Activated CD4-positive, alpha-beta T cell treated with anti-CD3 and anti-CD28 coated beads, Interleukin-2, Interleukin-6, amounts not matched to agents 100 ng/mL and 50 ng/mL, durations not matched to agents 16 hours and 8 hours (primary cell): ENCODE results near the gene ZNF837.
"Not testable (repeated sequence)": the region's sequence is repeated elsewhere in the genome, so short reads cannot be mapped to it uniquely, and the experiment has no call there.

Source experiments
- DNase-seq: peaks from one replicate; pipeline ENCODE4 v3.0.0-alpha.2; 2020

ZNF837 gene

GRCh38 chr19:58395979-58396627 lies 15.3 kb upstream of the ZNF837 start:
- DNase-seq, result peak; percentile 38

DNA sequence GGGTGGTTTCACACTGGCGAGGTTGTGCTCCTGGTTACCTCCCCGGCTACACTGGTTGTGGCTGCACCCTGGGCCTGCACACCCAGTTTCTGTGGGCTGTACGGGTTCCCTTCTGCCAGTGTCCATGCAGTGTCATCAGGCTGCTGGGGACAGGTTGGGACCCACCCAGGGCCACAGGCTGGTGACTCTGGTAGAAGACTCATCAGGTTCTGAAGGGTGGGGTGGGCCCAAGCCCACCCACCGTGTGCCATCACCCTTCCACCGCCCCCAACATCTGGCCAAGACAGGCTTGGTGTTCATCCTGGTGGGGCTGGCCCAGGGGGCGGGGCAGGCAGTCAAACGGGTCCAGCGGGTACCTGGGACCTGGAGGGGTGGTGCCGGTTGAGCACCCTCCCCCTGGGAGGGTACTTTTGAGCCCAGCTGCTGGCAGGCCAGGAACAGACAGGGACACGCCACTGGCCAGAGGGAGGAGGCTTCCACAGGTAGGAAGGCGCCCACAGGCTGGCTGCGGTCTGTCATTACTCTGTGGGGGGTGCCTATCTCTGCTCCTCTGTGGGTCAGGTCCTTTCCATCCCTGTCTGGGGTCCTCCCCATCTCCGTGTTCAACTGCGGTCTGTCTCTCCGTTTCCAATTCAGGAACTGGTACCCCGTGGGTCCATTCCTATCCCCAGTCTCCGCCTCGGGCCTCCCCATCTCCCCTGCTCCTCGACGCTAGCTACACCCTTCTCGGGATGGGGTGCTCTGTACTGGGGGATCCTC lies 14.6 kb upstream of the ZNF837 start, which contains the start of gene RNF225:
Gene RNF225 (plus strand): TSS at position 437 of the 759 bp plus-strand sequence. CDS start 434 bp downstream, outside the sequence.
- DNase-seq, result peak; percentile 51

DNA sequence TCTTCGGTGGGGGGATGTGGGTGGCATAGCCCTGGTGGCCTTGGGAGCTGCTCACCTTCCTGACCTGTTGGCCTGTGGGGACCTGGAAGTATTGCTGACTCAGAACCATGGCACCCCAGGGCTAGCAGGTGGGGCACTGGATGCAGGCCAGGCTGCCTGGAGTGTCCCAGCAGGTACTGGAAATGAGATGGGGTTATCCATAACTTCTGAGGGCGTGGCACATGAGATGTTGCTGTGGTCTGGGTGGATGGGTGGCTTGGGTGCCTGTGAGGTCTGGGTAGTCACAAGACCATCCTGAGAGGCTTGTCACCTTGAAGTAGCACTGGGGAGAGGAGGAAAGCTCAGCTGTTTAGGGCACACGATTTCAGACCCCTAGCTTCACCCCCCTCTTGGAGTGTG lies 14.0 kb upstream of the ZNF837 start:
- DNase-seq, result no peak

DNA sequence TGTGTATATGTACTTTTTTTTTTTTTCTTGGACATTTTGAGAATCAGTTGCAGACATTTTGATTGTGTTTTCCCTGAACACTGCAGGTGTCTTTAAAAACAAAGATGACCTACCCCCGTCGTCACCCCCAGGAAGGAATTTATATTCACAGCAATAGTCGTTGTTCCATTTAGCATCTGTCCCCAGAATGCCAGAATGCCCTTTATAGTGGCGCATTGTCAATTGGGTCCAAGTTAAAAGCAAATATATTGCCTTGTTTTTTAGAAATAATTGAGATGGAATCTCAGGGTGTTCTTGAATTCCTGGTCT lies 12.8 kb upstream of the ZNF837 start:
- DNase-seq, result no peak

- DNase-seq, result no peak
These were observed 12.3 kb upstream of the ZNF837 start for GRCh38 chr19:58392945-58393724.

DNA sequence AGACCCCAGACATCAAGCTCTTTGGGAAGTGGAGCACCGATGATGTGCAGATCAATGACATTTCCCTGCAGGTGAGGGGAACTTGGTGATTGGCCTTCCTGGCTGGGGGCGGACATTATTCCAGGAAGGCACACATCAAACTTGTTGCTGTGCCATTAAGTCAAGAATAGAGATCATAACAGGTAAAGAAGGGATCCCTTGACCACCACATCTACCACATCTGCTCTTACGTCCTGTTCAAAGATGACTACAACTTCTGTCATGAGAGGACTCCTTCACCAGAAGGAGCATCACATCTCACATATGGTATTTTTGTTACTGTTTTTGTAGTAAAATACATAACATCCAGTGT lies 7.3 kb upstream of the ZNF837 start:
- DNase-seq, result no peak

- DNase-seq, result peak; percentile 32
These were observed 6.7 kb upstream of the ZNF837 start for GRCh38 chr19:58387338-58388174.

DNA sequence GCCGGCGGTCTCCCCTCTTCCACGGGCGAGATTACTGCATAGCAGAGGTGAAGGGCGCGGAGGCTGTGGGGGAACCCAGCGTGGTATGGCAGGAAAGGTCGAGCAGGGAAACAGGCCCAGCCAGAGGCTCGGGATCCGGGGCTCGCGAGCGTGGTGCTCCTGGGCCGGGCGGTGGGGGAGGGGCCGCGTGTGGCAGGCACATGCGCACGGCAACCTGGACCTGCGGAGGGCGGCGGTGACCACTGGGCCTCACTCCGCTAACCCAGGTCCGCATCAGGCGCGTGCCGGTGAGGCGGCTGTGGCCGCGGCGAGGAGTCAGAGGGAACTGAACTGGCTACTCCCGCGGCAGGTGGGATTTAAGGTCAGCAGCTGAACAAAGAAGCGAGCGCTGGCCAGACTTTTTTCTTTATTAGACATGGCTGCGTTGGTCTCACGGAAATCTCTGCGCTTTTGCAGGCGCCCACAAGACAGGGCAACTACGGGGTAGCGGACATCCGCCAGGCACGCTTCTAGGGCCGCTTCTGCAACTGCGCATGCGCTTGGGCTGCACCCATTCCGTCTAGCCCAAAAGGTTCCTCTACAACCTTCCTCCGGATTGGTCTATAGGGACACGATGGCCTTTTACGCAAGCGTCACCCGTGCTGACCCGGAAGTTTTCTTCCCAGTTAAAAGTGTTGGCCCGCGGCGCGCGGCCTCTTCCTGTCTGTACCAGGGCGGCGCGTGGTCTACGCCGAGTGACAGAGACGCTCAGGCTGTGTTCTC lies 5.9 kb upstream of the ZNF837 start, which contains the start of gene RPS5:
Gene RPS5 (plus strand): TSS at position 694 of the 762 bp plus-strand sequence. CDS start 869 bp downstream, outside the sequence.
- DNase-seq, result peak; percentile 99

- peak; percentile 45 for DNase-seq
These were observed 5.2 kb upstream of the ZNF837 start for GRCh38 chr19:58385891-58386575.

DNA sequence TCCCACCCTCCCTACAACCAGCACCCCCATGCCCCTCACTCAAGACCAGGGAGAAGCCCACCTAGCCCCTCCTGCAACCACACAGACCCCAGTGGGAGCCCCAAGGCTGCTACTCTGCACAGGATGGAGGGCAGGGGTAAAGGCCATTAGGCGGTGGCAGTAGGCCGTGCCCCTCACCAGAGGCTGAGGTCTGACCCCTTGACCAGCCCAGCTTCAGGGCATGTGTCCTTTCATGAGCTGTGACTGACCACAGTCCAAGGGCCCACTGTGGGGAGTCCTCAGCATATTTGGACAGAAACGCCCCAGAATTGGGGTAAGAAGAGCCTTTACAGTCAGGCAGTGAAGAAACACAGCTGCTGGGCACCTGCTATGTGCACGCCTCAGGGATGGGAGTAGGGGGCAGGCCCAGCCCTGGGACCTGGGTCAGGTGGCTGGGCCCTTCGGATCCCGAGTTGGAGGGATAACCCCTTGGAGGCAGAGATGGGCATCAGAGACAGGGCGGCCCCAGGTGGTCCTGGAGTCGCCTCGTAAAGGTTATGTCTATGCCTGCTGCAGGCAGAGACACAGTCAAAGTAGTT lies 4.6 kb upstream of the ZNF837 start:
- no peak for DNase-seq

- no peak for DNase-seq
These were observed 2.3 kb upstream of the ZNF837 start for GRCh38 chr19:58382997-58383603.

DNA sequence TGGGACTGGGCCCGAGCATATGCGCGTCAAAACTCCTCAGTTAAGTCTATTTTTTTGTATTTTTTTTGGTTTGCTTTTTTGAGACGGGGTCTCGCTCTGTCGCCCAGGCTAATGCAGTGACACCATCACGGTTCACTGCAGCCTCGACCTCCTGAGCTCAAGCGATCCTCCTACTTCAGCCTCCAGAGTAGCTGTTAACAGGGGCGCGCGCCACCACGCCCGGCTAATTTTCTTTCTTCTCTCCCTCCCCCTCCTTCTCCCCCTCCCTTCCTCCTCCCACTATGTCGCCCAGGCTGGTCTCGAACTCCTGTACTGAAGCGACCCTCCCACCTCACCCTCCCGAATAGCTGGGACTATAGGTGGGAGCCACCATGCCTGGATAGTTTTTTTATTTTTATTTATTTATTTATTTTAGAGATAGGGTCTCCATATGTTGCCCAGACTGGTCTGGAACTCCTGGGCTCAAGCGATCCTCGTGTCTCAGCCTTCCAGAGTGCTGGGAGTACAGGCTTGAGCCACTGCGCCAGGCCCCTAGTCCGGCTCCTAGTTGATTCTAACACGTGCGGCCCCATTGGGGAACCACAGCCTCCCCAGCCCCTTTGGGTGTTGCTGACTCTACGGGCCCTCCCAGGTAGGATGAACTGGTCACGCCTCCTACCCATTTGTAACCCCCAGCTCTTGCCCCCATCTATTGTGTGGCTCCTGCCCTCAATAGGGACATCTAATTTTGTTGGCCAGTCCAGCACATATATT lies 806 bp upstream of the ZNF837 start:
- no peak for DNase-seq

DNA sequence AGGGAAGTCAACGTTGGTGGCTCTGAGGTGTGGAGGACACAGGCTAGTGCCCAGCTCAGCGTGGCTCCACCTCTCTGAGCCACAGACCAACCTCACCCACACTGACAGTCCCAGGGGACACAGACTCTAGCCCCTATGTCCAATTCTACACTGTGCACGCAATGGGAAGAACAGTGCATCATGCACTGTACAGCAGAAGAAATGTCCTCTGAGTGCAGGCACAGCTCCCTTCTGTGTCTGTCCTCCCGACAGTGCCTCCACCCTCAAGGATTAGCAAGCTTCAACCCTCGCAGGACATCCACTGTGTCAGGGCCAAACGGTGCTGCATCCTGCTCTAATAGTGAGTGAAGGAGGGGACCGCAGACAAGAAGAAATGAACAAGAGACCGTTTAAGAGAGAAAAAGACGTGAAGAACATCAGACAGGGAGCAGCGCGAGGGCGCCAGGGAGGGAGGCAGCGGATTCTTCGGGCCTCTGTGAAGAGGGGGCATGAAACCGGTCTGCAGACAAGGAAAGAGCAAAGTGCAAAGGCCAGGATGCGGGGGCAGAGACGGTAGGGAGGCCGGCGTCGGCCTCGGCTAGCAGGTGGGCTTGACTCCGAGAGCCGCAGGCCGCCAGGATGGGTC lies 681 bp downstream of the ZNF837 start:
- DNase-seq, result no peak

- DNase-seq, result no peak
These were observed 1.6 kb downstream of the ZNF837 start for GRCh38 chr19:58379246-58379645.

GRCh38 chr19:58376724-58377123 lies 4.1 kb downstream of the ZNF837 start:
- DNase-seq, result not testable (repeated sequence)

DNA sequence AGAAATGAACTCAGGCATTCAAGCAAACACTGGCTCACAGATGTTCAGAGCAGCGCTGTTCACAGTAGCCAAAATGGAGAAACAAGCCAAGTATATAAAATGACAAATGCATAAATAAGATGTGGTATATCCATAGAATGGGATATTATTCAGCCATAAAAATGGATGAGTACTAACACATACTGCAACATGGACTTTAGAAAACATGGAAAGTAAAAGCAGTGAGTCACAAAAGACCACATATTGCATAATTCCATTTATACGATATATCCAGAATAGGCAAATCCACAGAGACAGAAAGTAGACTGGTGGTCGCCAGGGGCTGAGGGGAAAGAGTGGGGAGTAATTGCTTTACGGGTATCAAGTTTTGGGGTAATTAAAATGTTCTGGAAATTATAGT lies 6.6 kb downstream of the ZNF837 start:
- no peak for DNase-seq

DNA sequence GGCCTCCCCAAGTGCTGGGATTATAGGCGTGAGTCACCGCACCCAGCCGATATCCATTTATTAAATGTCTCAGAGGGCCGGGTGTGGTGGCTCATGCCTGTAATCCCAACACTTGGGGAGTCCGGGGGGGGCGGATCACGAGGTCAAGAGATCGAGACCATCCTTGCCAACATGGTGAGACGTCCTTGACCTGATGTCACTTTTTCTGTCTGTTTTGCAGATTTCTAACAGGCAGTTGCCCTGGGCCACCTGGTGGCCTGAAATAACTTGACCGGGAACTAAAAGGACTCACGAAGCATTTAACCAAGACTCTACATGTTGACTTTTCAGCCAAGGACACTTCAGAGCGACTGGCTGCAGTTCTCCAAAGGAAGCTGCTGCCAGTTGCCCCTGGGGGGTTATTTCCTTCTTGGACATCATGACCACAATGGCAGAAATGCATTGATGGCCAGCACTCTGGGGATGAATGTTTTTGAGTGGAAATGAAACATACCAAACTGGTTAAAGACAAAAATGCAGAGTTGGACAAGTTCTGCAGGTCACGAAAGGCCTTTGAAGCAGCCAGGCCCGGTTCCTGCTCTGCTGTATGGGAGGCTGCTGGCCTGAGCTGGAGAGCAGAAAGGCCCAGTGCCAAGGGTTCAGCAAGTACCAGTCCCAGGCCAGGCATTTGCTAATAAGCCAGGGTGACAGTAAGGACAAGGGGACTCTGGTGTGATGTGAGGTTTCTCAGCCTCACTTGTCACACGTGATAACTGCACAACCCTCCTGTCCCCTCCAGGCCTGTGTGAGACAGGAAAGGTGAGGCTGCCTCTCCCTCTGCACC lies 8.3 kb downstream of the ZNF837 start:
- no peak for DNase-seq
